HEK293T (cell line): ENCODE data around the gene TRHDE.
A peak's percentile ranks its signal among the peaks of the same experiment; 100 is the strongest.

Experiments
- CTCF ChIA-PET: fragments of 350-600 bp; formaldehyde crosslinking; extraction: SDS; loops from one replicate; lab custom pipeline; 2021; ENCODE audit warnings: antibody characterized with exemption, inconsistent platforms; lab: Yijun Ruan, JAX
- POLR2A ChIA-PET: fragments of 350-600 bp; formaldehyde crosslinking; extraction: SDS; loops from one replicate; lab custom pipeline; 2020; ENCODE audit warnings: antibody characterized with exemption, inconsistent platforms; lab: Yijun Ruan, JAX
- DNase-seq: peaks from one replicate; pipeline ENCODE4 v3.0.0; 2012; ENCODE audit warnings: mixed read lengths; ENCODE audit errors: extremely low spot score
- ARNT ChIP-seq: fragments of 450-650 bp; IDR thresholded peaks from 2 replicates; pipeline ENCODE4 v1.6.1; 2017; ENCODE audit warnings: mild to moderate bottlenecking
- BHLHE40 ChIP-seq: fragments of 450-650 bp; IDR thresholded peaks from 2 replicates; pipeline ENCODE4 v1.6.1; 2016; ENCODE audit warnings: mild to moderate bottlenecking, moderate library complexity, borderline replicate concordance
- CTBP1 ChIP-seq: fragments of 450-650 bp; IDR thresholded peaks from 2 replicates; pipeline ENCODE4 v1.6.1; 2016; ENCODE audit warnings: borderline replicate concordance
- ELF4 ChIP-seq: fragments of 450-650 bp; IDR thresholded peaks from 2 replicates; pipeline ENCODE4 v1.6.1; 2017; ENCODE audit warnings: antibody characterized with exemption
- FOXA1 ChIP-seq: fragments of 450-650 bp; IDR thresholded peaks from 2 replicates; pipeline ENCODE4 v1.6.1; 2016; ENCODE audit warnings: mild to moderate bottlenecking
- FOXK2 ChIP-seq: fragments of 450-650 bp; IDR thresholded peaks from 2 replicates; pipeline ENCODE4 v1.6.1; 2016; ENCODE audit warnings: mild to moderate bottlenecking
- FOXM1 ChIP-seq: fragments of 450-650 bp; IDR thresholded peaks from 2 replicates; pipeline ENCODE4 v1.6.1; 2017; ENCODE audit warnings: mild to moderate bottlenecking, borderline replicate concordance
- HDGF ChIP-seq: fragments of 450-650 bp; IDR thresholded peaks from 2 replicates; pipeline ENCODE4 v1.6.1; 2017; ENCODE audit warnings: antibody characterized with exemption, borderline replicate concordance
- L3MBTL2 ChIP-seq: fragments of 450-650 bp; conservative IDR thresholded peaks from 2 replicates; pipeline ENCODE4 v1.6.1; 2016; ENCODE audit warnings: mild to moderate bottlenecking
- LEF1 ChIP-seq: fragments of 450-650 bp; IDR thresholded peaks from 2 replicates; pipeline ENCODE4 v1.6.1; 2017; ENCODE audit warnings: mild to moderate bottlenecking, borderline replicate concordance
- NFRKB ChIP-seq: fragments of 450-650 bp; IDR thresholded peaks from 2 replicates; pipeline ENCODE4 v1.6.1; 2016; ENCODE audit warnings: mild to moderate bottlenecking, moderate library complexity
- PKNOX1 ChIP-seq: fragments of 450-650 bp; IDR thresholded peaks from 2 replicates; pipeline ENCODE4 v1.6.1; 2016
- SP1 ChIP-seq: fragments of 450-650 bp; IDR thresholded peaks from 2 replicates; pipeline ENCODE4 v1.6.1; 2017
- SUZ12 ChIP-seq: fragments of 450-650 bp; IDR thresholded peaks from 2 replicates; pipeline ENCODE4 v1.6.1; 2016; ENCODE audit warnings: mild to moderate bottlenecking
- TARDBP ChIP-seq: fragments of 450-650 bp; IDR thresholded peaks from 2 replicates; pipeline ENCODE4 v1.6.1; 2016
- ZNF384 ChIP-seq: fragments of 450-650 bp; IDR thresholded peaks from 2 replicates; pipeline ENCODE4 v1.6.1; 2016

TRHDE gene

GRCh38 chr12:72578327-72578726 lies 306.2 kb downstream of the TRHDE start:
- DNase-seq: no peak
- POLR2A ChIA-PET: no interaction called here

GRCh38 chr12:72586456-72586855 lies 314.3 kb downstream of the TRHDE start:
- ChIA-PET POLR2A (no interaction called here), CTCF (interaction anchor here (0.7 kb wide), 1 partner anchor 65 kb away, joined by 3 read pairs; no protein-coding TSS in a partner anchor)
- no peak for TF ChIP-seq BHLHE40
- TF ChIP-seq LEF1: no peak
- no peak for TF ChIP-seq CTBP1
- no peak for TF ChIP-seq FOXA1
- TF ChIP-seq FOXK2: no peak
- no peak for TF ChIP-seq ZNF384
- no peak for TF ChIP-seq NFRKB
- no peak for TF ChIP-seq SUZ12
- TF ChIP-seq PKNOX1: no peak
- TF ChIP-seq FOXM1: no peak
- TF ChIP-seq L3MBTL2: no peak
- no peak for TF ChIP-seq SP1
- no peak for DNase-seq

More at GRCh38 chr12:72578327-72578726, 306.2 kb downstream of the TRHDE start:
- CTCF ChIA-PET: no interaction called here
- TF ChIP-seq FOXA1: no peak
- no peak for TF ChIP-seq LEF1
- TF ChIP-seq BHLHE40: no peak
- TF ChIP-seq NFRKB: no peak
- no peak for TF ChIP-seq ARNT
- no peak for TF ChIP-seq HDGF
- TF ChIP-seq PKNOX1: no peak
- TF ChIP-seq FOXK2: no peak
- TF ChIP-seq FOXM1: no peak
- TF ChIP-seq SP1: no peak
- TF ChIP-seq CTBP1: no peak
- no peak for TF ChIP-seq TARDBP
- no peak for TF ChIP-seq ELF4
- TF ChIP-seq ZNF384: no peak
- TF ChIP-seq L3MBTL2: no peak
- no peak for TF ChIP-seq SUZ12

GRCh38 chr12:72602581-72602980 lies 330.4 kb downstream of the TRHDE start:
- CTCF ChIA-PET: no interaction called here
- POLR2A ChIA-PET: no interaction called here
- no peak for TF ChIP-seq HDGF
- DNase-seq: no peak

- ChIA-PET CTCF (no interaction called here), POLR2A (no interaction called here)
- DNase-seq: no peak
- TF ChIP-seq L3MBTL2 (no peak), ELF4 (no peak)
Observed at GRCh38 chr12:72605975-72606374, 333.8 kb downstream of the TRHDE start.

GRCh38 chr12:72610342-72610741 lies 338.2 kb downstream of the TRHDE start:
- no peak for DNase-seq
- peak; percentile 65 for TF ChIP-seq PKNOX1
- no peak for TF ChIP-seq NFRKB
- TF ChIP-seq L3MBTL2: peak; percentile 32; the same call in 1 of the 2 replicates
- ChIA-PET POLR2A (no interaction called here), CTCF (no interaction called here)

- TF ChIP-seq FOXK2 (no peak), CTBP1 (no peak), ZNF384 (no peak), SUZ12 (no peak), NFRKB (no peak), LEF1 (no peak), FOXM1 (no peak), BHLHE40 (no peak), L3MBTL2 (no peak), HDGF (no peak), PKNOX1 (no peak), ELF4 (no peak), FOXA1 (no peak), TARDBP (no peak), SP1 (no peak), ARNT (no peak)
- ChIA-PET CTCF (no interaction called here), POLR2A (no interaction called here)
- DNase-seq: no peak
Observed at GRCh38 chr12:72610854-72611358, 338.7 kb downstream of the TRHDE start.
